ENCODE data around the gene CCSER1. TPM values are rescaled to one million over a fixed set of nuclear protein-coding genes. Genes with fewer than 3 reads are reported as not detected.
"Not testable (repeated sequence)": the region's sequence is repeated elsewhere in the genome, so short reads cannot be mapped to it uniquely, and the experiment has no call there.

CCSER1 gene
- total RNA-seq, 6 donors from 2014 or later: 4.4 to 26.1 (median 13.8) TPM

GRCh38 chr4:90837241-90837640 is 710.0 kb downstream of the CCSER1 start:
- Histone ChIP-seq H3K36me3 (no peaks in the 10 kb centered on the region), H3K4me1 (no peaks in the 10 kb centered on the region)
- ATAC-seq (ENCODE audit: low FRiP score in 2 of 2): no peak

DNA sequence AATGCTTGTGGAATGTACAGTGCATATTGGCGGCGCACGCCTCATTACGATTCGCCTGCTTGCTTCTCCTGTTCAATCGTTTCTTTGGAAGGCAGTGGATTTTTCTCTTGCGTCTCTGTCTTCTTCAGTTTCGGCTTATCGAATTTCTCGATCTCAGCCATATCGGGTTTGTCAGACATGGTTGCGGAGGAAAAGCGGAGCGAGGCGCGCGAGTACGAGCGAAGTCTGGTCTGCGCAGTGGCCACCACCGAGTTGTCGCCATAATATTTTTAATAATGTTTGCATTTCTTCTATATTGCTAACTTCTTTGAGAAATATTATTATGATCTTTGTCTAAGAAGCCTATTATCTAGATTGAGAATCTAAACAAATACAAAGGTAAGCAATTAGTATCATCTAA is 711.7 kb downstream of the CCSER1 start:
- H3K4me1 ChIP-seq; H3K27ac ChIP-seq; H3K36me3 ChIP-seq; H3K4me3 ChIP-seq; H3K9me3 ChIP-seq; H3K27me3 ChIP-seq; ATAC-seq (ENCODE audit: low FRiP score in 2 of 2): not testable (repeated sequence)
- DNase-seq: peak in 1 of 2 donors; percentile 35
- 97% methylated on average over 16 to 17 of the region's 22 CpGs for WGBS, 2 donors

More at GRCh38 chr4:90837241-90837640, 710.0 kb downstream of the CCSER1 start:
- 56 to 60% methylated on average over 1 of the region's 1 CpG for WGBS, 2 donors
- TF ChIP-seq POLR2AphosphoS5 (IDR thresholded peaks at IDR 0.05): no peak
- TF ChIP-seq EP300 (IDR thresholded peaks at IDR 0.05): no peak
- no peak for TF ChIP-seq CTCF (IDR thresholded peaks at IDR 0.05)
- TF ChIP-seq POLR2A (IDR thresholded peaks at IDR 0.05): no peak
- H3K4me3 ChIP-seq: no peak overlapping the region
- DNase-seq: no peak
- no peaks in the 10 kb centered on the region for H3K9me3 ChIP-seq
- no peak overlapping the region for H3K27ac ChIP-seq
- no peaks in the 10 kb centered on the region for H3K27me3 ChIP-seq

GRCh38 chr4:90840291-90840690 is 713.1 kb downstream of the CCSER1 start:
- Histone ChIP-seq H3K36me3 (no peaks in the 10 kb centered on the region), H3K4me3 (no peak overlapping the region), H3K27me3 (no peaks in the 10 kb centered on the region), H3K9me3 (no peaks in the 10 kb centered on the region), H3K27ac (no peak overlapping the region), H3K4me1 (no peaks in the 10 kb centered on the region)
- WGBS, 2 donors: 92 to 96% methylated on average over 3 of the region's 3 CpGs
- no peak for ATAC-seq (ENCODE audit: low FRiP score in 2 of 2)
- DNase-seq: no peak
- TF ChIP-seq POLR2A (IDR thresholded peaks at IDR 0.05): no peak
- TF ChIP-seq POLR2AphosphoS5 (IDR thresholded peaks at IDR 0.05): no peak
- no peak for TF ChIP-seq EP300 (IDR thresholded peaks at IDR 0.05)
- no peak for TF ChIP-seq CTCF (IDR thresholded peaks at IDR 0.05)

DNA sequence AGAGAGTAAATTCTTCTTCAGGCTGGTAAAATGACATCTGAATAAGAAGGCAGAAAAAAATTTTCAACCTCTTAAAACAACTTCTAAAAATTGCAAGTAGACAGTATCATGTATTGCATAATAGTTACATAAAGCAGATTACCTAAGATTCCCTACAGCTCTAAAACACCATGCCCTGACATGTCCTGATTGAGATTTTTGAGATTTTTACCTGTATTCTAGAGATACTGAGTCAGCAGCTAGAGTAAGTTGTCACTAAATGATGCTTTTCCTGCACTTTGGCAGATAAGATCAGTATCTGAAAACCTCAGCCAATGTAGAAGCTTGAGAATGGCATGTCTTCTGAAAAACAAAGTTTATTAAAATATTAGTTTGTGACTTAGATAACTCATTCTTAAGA is 713.6 kb downstream of the CCSER1 start:
- H3K9me3 ChIP-seq: no peaks in the 10 kb centered on the region
- ATAC-seq (ENCODE audit: low FRiP score in 2 of 2) (no peak), DNase-seq (no peak)
- no peaks in the 10 kb centered on the region for H3K27me3 ChIP-seq
- H3K4me1 ChIP-seq: no peaks in the 10 kb centered on the region
- no peaks in the 10 kb centered on the region for H3K36me3 ChIP-seq
- no peak overlapping the region for H3K4me3 ChIP-seq
- H3K27ac ChIP-seq: no peak overlapping the region
- TF ChIP-seq POLR2AphosphoS5 (IDR thresholded peaks at IDR 0.05): no peak
- TF ChIP-seq EP300 (IDR thresholded peaks at IDR 0.05): no peak
- no peak for TF ChIP-seq CTCF (IDR thresholded peaks at IDR 0.05)
- no peak for TF ChIP-seq POLR2A (IDR thresholded peaks at IDR 0.05)

GRCh38 chr4:90841676-90842075 is 714.5 kb downstream of the CCSER1 start:
- TF ChIP-seq EP300 (IDR thresholded peaks at IDR 0.05) (no peak), CTCF (IDR thresholded peaks at IDR 0.05) (no peak), POLR2A (IDR thresholded peaks at IDR 0.05) (no peak), POLR2AphosphoS5 (IDR thresholded peaks at IDR 0.05) (no peak)
- Histone ChIP-seq H3K27ac (no peak overlapping the region), H3K4me1 (no peaks in the 10 kb centered on the region), H3K4me3 (no peak overlapping the region), H3K9me3 (no peaks in the 10 kb centered on the region), H3K36me3 (no peaks in the 10 kb centered on the region), H3K27me3 (no peaks in the 10 kb centered on the region)
- DNase-seq: no peak
- no peak for ATAC-seq (ENCODE audit: low FRiP score in 2 of 2)
- WGBS, 2 donors: 33 to 63% methylated on average over 1 of the region's 1 CpG

Data from upper lobe of left lung (tissue), 6 donors.